ENCODE data around the gene MAP4. TPM values are rescaled to one million over a fixed set of nuclear protein-coding genes. Genes with fewer than 3 reads are reported as not detected.
A peak's percentile ranks its signal among the peaks of the same experiment; 100 is the strongest.

MAP4 gene
- total and polyA plus RNA-seq, 2 donors (not counting 3 experiments of a cell fraction or from before 2014, with no cell fraction given): 121 to 290 TPM

DNA sequence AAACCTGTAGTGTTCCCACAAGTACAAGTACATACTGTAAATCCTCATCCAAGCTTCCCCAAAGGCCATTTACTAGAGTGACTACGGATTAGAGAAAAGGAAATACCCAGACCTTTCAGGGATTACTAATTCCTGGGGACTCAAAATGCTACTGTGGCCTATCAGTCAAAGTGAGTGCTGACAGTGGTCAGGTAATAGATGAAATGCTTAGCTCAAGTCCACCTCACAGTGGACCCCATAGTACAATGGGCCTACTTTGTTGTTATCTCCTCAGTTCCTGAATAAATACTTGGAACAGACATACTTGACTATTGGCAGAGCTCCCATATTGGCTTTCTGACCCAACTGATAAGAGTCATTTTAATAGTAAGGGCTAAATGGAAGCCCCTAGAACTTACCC, 61.6 kb downstream of the MAP4 start:
- H3K9ac ChIP-seq (replicated peaks; ENCODE audit: extremely low read depth, insufficient read depth, low read length): no peak overlapping the region
- H3K36me3 ChIP-seq (ENCODE audit: control insufficient read depth in 2 of 2, extremely low read depth in 1 of 2, insufficient read depth in 2 of 2, low read length in 2 of 2): no peaks in the 10 kb centered on the region
- H2AFZ ChIP-seq (ENCODE audit: low read depth, low read length): no peak overlapping the region
- POLR2A ChIA-PET: no interaction called here
- intact Hi-C loops (cut with micrococcal nuclease) (no loop called here), dilution Hi-C loops (cut with MboI; ENCODE audit: extremely low pct_ligation_motif_present, low sequenced_read_pairs) (no loop called here)
- no TSS peak for BruUV-seq (replicated peaks)
- no peaks in the 10 kb centered on the region for H3K27me3 ChIP-seq (ENCODE audit: control insufficient read depth in 2 of 2, insufficient read depth in 2 of 2, low read length in 2 of 2)
- no peak overlapping the region for H3K27ac ChIP-seq (ENCODE audit: insufficient read depth, low read depth, low read length)
- no peaks in the 10 kb centered on the region for H3K9me3 ChIP-seq (replicated peaks; ENCODE audit: control insufficient read depth, insufficient read depth, low read length)
- no peaks in the 10 kb centered on the region for H3K9me1 ChIP-seq (replicated peaks; ENCODE audit: control insufficient read depth, extremely low read depth, insufficient read depth, low read length)
- H3K4me2 ChIP-seq (ENCODE audit: insufficient read depth, low read length): no peak overlapping the region
- TF ChIP-seq GATA2 (IDR thresholded peaks at IDR 0.05; ENCODE audit: insufficient read depth, insufficient read length, low read depth, low read length): no peak
- TF ChIP-seq CTCF (IDR thresholded peaks at IDR 0.05; ENCODE audit: extremely low read depth in 1 of 2, insufficient read depth in 1 of 2, low read depth in 1 of 2, low read length in 2 of 2): no peak
- no peak for TF ChIP-seq EZH2 (IDR thresholded peaks at IDR 0.05; ENCODE audit: borderline replicate concordance, low read depth, low read length, severe bottlenecking)
- TF ChIP-seq FOS (IDR thresholded peaks at IDR 0.05; ENCODE audit: borderline replicate concordance, insufficient read depth, low read length): no peak
- TF ChIP-seq POLR2AphosphoS5 (IDR thresholded peaks at IDR 0.05; ENCODE audit: insufficient read depth, low read depth, low read length): no peak
- no peak for TF ChIP-seq MYC (IDR thresholded peaks at IDR 0.05; ENCODE audit: low read depth, low read length)
- no peak for TF ChIP-seq JUN (IDR thresholded peaks at IDR 0.05; ENCODE audit: borderline replicate concordance, insufficient read depth, insufficient read length, low read depth)
- TF ChIP-seq, protein P1, sequence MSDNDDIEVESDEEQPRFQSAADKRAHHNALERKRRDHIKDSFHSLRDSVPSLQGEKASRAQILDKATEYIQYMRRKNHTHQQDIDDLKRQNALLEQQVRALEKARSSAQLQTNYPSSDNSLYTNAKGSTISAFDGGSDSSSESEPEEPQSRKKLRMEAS (IDR thresholded peaks at IDR 0.05; ENCODE audit: insufficient read depth, insufficient read length): no peak
- TF ChIP-seq POLR2A (IDR thresholded peaks at IDR 0.05; ENCODE audit: low read depth, low read length): no peak
- H3K4me1 ChIP-seq (ENCODE audit: control insufficient read depth, extremely low read depth, insufficient read depth, low read length): no peaks in the 10 kb centered on the region
- CTCF ChIA-PET: interaction anchor here (0.7 to 1.8 kb wide), 6 partner anchors 10 to 197 kb away, joined by 3 to 8 read pairs (median 3); no protein-coding TSS in a partner anchor
- peaks cover 37% of the 10 kb centered on the region for H3K79me2 ChIP-seq (ENCODE audit: control insufficient read depth, insufficient read depth, low read length)
- H3K4me3 ChIP-seq (replicated peaks in 1 of 3; ENCODE audit: insufficient read depth in 1 of 3, low read depth in 1 of 3, low read length in 3 of 3): no peak overlapping the region
- no peaks in the 10 kb centered on the region for H4K20me1 ChIP-seq (replicated peaks; ENCODE audit: control insufficient read depth, extremely low read depth, insufficient read depth, low read length)
- FAIRE-seq (no peak), DNase-seq (ENCODE audit: low read depth, low spot score) (peak; percentile 57)

All from endothelial cell of umbilical vein (primary cell).